BE2C (cell line): ENCODE data around the gene ADCY10.
"Not testable (repeated sequence)": the region's sequence is repeated elsewhere in the genome, so short reads cannot be mapped to it uniquely, and the experiment has no call there.

ENCODE experiments used
- DNase-seq: peaks from one replicate; pipeline ENCODE4 v3.0.0-alpha.2; 2020
- H3K27me3 ChIP-seq: fragments of 250-450 bp; sonication (Bioruptor Pico); 2 replicates; pipeline ENCODE4 v1.5.1; 2020; ENCODE audit warnings: mild to moderate bottlenecking
- H3K36me3 ChIP-seq: fragments of 250-450 bp; sonication (Bioruptor Pico); 2 replicates; pipeline ENCODE4 v1.5.1; 2020; ENCODE audit warnings: mild to moderate bottlenecking
- H3K4me1 ChIP-seq: fragments of 250-450 bp; sonication (Bioruptor Pico); 2 replicates; pipeline ENCODE4 v1.5.1; 2020
- H3K4me3 ChIP-seq: 2 replicates; pipeline ENCODE4 v1.5.1; 2011; ENCODE audit warnings: low read depth, low read length
- H3K9me3 ChIP-seq: fragments of 250-450 bp; sonication (Bioruptor Pico); 2 replicates; pipeline ENCODE4 v1.5.1; 2020
- TF ChIP-seq, protein P1 (sequence below): IDR thresholded peaks from 2 replicates; pipeline ENCODE4 v1.5.1; 2012; ENCODE audit warnings: mild to moderate bottlenecking, low read depth, low read length

The ADCY10 gene

DNA sequence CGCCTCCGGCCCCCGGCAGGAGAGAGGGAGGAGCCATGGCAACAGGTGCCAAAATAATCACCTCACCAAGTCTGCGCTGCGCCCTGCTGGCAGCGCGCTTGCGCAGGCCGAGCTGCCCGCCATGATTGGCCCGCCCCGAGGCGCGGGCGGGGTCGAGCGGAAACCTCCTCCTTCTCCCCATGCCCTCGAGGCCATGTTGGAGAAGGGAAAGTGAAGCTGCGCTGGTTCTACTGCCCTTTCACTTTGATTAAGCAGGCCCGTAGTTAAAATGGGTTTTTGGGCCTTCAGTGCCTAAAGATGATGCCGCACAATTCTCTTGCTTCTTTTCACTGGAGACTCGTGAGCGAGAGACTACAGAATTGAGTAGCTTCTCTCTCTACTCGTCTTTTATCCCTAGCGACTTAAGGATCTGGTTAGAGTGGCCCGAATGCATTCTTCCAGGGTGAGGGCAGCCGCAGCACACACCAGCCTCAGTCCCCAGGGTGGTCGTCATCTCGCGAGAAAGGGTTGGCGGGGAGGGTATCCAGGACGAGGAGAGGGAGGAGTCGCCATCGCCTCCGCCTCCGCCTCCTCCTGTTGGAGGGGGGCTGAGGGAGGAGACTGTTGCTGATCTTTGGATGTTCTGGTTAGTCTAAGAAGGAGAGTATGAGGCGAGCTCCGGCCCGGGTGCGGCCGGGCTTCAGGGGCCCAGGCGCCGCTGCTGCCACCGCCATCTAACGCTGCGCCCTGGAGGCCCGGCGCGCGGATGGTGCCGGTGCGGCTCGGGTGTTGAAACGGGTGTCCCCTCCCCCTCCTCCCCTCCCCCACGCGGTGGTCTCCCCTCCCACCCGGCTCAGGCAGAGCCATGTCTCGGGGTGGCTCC lies 22.4 kb upstream of the ADCY10 start, which contains the start of gene DCAF6:
Gene DCAF6, plus strand, starts transcription at position 616 of the 862 bp plus-strand sequence. Its CDS starts 229 bp downstream, at position 845.
- Histone ChIP-seq H3K4me3 (peak within 1 kb of the TSS; percentile 93), H3K27me3 (no peaks in the 10 kb centered on the region), H3K4me1 (peaks cover 3% of the 10 kb centered on the region; the same call in 1 of the 2 replicates), H3K9me3 (no peaks in the 10 kb centered on the region), H3K36me3 (no peaks in the 10 kb centered on the region)
- DNase-seq: peak; percentile 98
- TF ChIP-seq, protein P1, sequence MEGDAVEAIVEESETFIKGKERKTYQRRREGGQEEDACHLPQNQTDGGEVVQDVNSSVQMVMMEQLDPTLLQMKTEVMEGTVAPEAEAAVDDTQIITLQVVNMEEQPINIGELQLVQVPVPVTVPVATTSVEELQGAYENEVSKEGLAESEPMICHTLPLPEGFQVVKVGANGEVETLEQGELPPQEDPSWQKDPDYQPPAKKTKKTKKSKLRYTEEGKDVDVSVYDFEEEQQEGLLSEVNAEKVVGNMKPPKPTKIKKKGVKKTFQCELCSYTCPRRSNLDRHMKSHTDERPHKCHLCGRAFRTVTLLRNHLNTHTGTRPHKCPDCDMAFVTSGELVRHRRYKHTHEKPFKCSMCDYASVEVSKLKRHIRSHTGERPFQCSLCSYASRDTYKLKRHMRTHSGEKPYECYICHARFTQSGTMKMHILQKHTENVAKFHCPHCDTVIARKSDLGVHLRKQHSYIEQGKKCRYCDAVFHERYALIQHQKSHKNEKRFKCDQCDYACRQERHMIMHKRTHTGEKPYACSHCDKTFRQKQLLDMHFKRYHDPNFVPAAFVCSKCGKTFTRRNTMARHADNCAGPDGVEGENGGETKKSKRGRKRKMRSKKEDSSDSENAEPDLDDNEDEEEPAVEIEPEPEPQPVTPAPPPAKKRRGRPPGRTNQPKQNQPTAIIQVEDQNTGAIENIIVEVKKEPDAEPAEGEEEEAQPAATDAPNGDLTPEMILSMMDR: no peak

- no peaks in the 10 kb centered on the region for H3K27me3 ChIP-seq
- TF ChIP-seq, protein P1: no peak
- DNase-seq: peak; percentile 20
- H3K4me1 ChIP-seq: peaks cover 3% of the 10 kb centered on the region; the same call in 1 of the 2 replicates
- H3K9me3 ChIP-seq: no peaks in the 10 kb centered on the region
- no peaks in the 10 kb centered on the region for H3K36me3 ChIP-seq
- H3K4me3 ChIP-seq: peak overlapping the region; percentile 93
Measured at GRCh38 chr1:167935216-167936067, 21.5 kb upstream of the ADCY10 start.

GRCh38 chr1:167934426-167935215 lies 20.7 kb upstream of the ADCY10 start:
- H3K4me3 ChIP-seq: peak overlapping the region; percentile 93
- no peak for DNase-seq
- no peaks in the 10 kb centered on the region for H3K9me3 ChIP-seq
- H3K27me3 ChIP-seq: no peaks in the 10 kb centered on the region
- H3K36me3 ChIP-seq: no peaks in the 10 kb centered on the region
- H3K4me1 ChIP-seq: peaks cover 3% of the 10 kb centered on the region; the same call in 1 of the 2 replicates
- TF ChIP-seq, protein P1: no peak

DNA sequence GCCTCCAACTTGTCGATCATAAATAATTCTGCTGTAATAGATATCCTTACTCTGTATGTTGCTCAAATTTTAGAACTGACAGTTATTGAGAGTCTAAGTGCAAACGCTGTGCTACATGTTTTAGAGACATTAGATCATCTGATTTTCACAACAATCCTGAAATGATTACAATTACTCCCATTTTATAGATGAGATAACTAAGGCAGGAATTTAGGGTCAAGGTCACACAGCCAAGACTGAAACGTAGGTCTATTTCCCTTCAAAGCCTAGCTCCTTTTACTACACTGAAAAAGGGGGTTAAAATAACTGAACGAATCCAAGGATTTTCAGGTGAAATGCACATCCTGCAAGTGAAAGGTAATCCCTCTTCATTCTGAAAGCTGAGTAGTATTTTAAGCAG lies 19.9 kb upstream of the ADCY10 start:
- peak overlapping the region; percentile 93 for H3K4me3 ChIP-seq
- peaks cover 3% of the 10 kb centered on the region; the same call in 1 of the 2 replicates for H3K4me1 ChIP-seq
- H3K36me3 ChIP-seq: no peaks in the 10 kb centered on the region
- no peaks in the 10 kb centered on the region for H3K9me3 ChIP-seq
- H3K27me3 ChIP-seq: no peaks in the 10 kb centered on the region
- TF ChIP-seq, protein P1: no peak
- DNase-seq: no peak

GRCh38 chr1:167929725-167930124 lies 15.8 kb upstream of the ADCY10 start:
- TF ChIP-seq, protein P1: no peak
- no peaks in the 10 kb centered on the region for H3K27me3 ChIP-seq
- H3K36me3 ChIP-seq: no peaks in the 10 kb centered on the region
- DNase-seq: no peak
- peaks cover 7% of the 10 kb centered on the region for H3K4me1 ChIP-seq
- H3K4me3 ChIP-seq: no peak overlapping the region
- H3K9me3 ChIP-seq: no peaks in the 10 kb centered on the region

DNA sequence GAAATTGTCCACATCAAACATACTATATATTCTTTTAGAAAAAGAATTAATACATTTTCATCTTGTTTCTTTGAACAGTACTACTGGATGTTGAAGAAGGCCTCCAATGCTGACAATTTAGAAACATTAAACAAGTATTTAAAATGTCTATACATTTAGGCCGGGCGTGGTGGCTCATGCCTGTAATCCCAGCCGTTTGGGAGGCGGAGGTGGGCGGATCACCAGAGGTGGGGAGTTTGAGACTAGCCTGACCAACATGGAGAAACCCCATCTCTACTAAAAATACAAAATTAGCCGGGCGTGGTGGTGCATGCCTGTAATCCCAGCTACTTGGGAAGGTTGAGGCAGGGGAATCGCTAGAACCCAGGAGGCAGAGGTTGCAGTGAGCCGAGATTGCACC lies 15.0 kb upstream of the ADCY10 start:
- not testable (repeated sequence) for DNase-seq, H3K4me3 ChIP-seq, H3K27me3 ChIP-seq, H3K9me3 ChIP-seq, H3K4me1 ChIP-seq, H3K36me3 ChIP-seq
